Effector CD8-positive, alpha-beta T cell (primary cell): ENCODE measurements around the gene SNRPB.

Source experiments
- DNase-seq: peaks from one replicate; lab custom pipeline; 2025; lab: John Stamatoyannopoulos, UW

SNRPB gene

DNA sequence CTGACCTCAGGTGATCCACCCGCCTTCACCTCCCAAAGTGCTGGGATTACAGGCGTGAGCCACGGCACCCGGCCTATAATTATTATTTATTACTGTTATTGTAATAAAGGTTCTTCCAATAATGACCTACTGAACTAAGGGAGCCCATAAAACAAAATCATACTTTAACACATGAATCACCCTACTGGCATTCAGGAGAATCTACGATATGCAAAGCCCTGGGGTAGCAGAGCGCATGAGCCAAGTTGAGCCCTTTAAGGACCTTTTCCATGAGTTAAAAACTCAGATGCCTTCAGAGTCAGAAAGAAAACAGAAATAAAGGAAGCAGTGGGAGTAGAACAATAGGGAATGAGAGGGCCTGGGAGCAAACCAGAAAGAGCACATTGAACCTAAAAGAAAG lies 41.5 kb downstream of the SNRPB start:
- no peak for DNase-seq

- no peak for DNase-seq
Measured at GRCh38 chr20:2421247-2421646, 49.3 kb downstream of the SNRPB start.

- DNase-seq: no peak
Measured at GRCh38 chr20:2420510-2420909, 50.1 kb downstream of the SNRPB start.

DNA sequence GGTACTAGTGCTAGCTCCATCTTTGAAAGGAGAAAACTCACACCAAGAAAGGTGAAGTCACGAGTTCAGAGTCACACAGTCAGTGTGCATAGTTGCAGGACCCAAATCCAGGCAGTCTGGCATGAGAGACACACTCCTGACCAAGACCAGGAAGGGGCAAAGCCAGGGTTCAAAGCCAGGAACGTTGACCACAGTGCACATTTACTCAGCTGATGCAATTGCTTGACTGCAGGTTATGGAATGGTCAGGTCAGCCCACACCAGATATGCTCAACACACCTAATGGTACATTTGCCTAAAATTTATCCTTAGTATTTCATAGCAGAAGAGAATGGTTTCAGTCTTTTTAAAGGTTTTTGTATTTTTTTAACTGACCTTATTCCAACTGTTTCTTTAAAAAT lies 52.2 kb downstream of the SNRPB start:
- no peak for DNase-seq

- no peak for DNase-seq
Measured at GRCh38 chr20:2417213-2417541, 53.4 kb downstream of the SNRPB start.

DNA sequence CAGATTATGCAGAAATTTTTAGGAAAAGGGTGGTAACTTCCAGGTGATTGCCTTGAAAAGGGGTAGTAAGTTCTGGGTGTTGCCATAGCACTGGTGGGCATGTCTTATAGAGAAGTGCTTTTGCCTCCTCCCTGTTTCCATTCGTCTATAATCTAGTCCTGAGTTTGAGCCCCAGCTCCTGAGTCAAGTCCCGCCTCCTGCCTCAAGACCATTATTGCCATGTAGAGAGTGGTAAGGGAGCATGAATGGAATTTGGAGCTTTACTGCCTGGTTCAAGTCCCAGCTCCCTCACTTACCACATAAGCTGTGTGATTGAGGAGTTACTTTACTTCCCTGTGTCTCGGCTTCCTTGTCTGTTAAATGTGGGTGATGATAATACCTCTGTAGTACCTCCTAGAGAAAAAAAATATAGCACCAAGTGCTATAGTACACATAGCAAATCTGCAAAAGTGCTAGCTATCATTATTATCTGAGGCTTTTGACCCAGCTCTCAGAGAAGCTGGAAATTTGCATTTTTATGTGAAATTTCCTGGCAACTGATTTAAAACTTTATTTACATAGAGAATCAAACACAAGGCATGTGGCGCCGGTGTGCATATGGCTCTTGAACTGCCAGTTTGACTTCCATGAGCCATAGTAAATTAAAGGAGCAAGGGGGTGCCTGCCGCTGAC lies 53.9 kb downstream of the SNRPB start:
- DNase-seq: no peak
